HEK293T (cell line): ENCODE measurements around the gene EWSR1.

Experiments used
- CTBP1 ChIP-seq: fragments of 450-650 bp; IDR thresholded peaks from 2 replicates; pipeline ENCODE4 v1.6.1; 2016; ENCODE audit warnings: borderline replicate concordance
- FOXK2 ChIP-seq: fragments of 450-650 bp; IDR thresholded peaks from 2 replicates; pipeline ENCODE4 v1.6.1; 2016; ENCODE audit warnings: mild to moderate bottlenecking
- HDGF ChIP-seq: fragments of 450-650 bp; IDR thresholded peaks from 2 replicates; pipeline ENCODE4 v1.6.1; 2017; ENCODE audit warnings: antibody characterized with exemption, borderline replicate concordance
- L3MBTL2 ChIP-seq: fragments of 450-650 bp; conservative IDR thresholded peaks from 2 replicates; pipeline ENCODE4 v1.6.1; 2016; ENCODE audit warnings: mild to moderate bottlenecking
- PKNOX1 ChIP-seq: fragments of 450-650 bp; IDR thresholded peaks from 2 replicates; pipeline ENCODE4 v1.6.1; 2016
- ZNF384 ChIP-seq: fragments of 450-650 bp; IDR thresholded peaks from 2 replicates; pipeline ENCODE4 v1.6.1; 2016

GRCh38 chr22:29342577-29343312 is 74.7 kb downstream of the EWSR1 start:
- TF ChIP-seq HDGF (no peak), CTBP1 (no peak), FOXK2 (no peak), ZNF384 (no peak), PKNOX1 (no peak), L3MBTL2 (no peak)
